Activated T-cell treated with anti-CD3 and anti-CD28 coated beads, Interleukin-2, amount 50 U/mL, for 1 hour (primary cell): ENCODE results near the gene HTT-AS.
"Not testable (repeated sequence)": the region's sequence is repeated elsewhere in the genome, so short reads cannot be mapped to it uniquely, and the experiment has no call there.

Experiments
- DNase-seq: peaks from one replicate; pipeline ENCODE4 v3.0.0-alpha.2; 2020

Gene HTT-AS

DNA sequence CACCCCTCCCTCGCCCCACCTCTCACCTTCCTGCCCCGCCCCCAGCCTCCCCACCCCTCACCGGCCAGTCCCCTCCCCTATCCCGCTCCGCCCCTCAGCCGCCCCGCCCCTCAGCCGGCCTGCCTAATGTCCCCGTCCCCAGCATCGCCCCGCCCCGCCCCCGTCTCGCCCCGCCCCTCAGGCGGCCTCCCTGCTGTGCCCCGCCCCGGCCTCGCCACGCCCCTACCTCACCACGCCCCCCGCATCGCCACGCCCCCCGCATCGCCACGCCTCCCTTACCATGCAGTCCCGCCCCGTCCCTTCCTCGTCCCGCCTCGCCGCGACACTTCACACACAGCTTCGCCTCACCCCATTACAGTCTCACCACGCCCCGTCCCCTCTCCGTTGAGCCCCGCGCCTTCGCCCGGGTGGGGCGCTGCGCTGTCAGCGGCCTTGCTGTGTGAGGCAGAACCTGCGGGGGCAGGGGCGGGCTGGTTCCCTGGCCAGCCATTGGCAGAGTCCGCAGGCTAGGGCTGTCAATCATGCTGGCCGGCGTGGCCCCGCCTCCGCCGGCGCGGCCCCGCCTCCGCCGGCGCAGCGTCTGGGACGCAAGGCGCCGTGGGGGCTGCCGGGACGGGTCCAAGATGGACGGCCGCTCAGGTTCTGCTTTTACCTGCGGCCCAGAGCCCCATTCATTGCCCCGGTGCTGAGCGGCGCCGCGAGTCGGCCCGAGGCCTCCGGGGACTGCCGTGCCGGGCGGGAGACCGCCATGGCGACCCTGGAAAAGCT, at the start of gene HTT-AS, which contains the start of gene HTT:
HTT-AS (minus strand) TSS at position 461 of the 768 bp plus-strand sequence.
HTT (plus strand) TSS at position 604 of the 768 bp plus-strand sequence; CDS start at position 749, 145 bp downstream.
- DNase-seq = peak; percentile 95

DNA sequence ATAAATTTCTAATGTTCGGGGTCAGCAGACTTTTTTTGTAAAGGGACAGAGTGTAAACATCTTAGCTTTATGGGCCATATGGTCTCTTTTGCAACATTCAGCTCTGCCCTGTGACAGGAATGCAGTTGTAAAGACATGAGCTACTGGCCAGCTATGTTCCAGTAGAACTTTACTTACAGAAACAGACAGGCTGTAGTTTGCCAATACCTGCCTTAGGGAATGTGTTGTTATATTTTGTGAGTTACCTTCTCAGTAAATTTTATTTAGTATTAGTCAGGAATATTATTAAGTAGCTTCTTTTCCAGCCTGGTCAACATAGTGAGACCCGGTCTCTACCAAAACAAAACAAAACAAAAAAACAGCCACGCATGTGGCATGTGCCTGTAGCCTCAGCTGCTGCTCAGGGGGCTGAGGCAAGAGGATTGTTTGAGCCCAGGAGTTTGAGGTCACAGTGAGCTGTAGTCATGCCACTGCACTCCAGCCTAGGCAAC, 48.9 kb upstream of the HTT-AS start:
- DNase-seq = no peak

DNA sequence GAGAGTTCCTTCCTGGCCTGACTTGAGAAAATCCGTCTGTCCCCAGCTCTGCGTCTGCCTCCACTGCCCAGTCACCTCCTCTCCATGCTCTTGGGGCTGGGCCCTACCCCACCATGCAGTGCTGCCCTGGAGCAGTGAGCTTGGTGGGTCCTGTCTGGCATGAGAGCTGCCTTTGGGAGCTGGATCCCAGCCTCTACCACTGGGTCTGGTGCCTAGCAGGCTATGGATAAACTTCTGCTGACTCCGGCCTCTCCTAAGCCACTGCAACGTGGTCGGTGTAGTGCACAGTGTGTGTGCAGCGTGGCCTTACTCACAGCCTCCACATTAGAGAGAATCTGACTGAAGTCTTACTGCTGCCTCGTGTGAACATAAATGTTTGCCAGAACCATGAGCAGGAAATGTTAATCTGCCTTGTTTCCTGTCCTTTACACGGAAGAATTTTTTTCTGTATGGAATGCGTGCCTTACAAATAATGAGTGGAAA, 47.8 kb upstream of the HTT-AS start:
- no peak for DNase-seq

DNA sequence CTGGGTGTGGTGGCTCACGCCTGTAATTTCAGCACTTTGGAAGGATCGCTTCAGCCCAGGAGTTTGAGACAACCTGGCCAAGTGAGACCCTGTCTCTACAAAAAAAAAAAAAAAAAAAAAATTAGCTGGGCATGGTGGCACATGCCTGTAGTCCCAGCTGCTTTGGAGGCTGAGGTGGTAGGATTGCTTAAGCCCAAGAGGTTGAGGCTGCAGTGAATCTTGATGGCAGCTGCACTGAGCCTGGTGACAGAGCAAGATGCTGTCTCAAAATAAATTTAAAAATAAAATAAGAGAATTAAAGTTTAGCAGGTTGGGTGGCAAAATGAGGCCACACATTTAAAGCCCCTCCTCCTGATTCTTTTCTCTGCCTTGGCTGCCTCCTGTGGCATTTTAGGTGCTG, 47.3 kb upstream of the HTT-AS start:
- no peak for DNase-seq

DNA sequence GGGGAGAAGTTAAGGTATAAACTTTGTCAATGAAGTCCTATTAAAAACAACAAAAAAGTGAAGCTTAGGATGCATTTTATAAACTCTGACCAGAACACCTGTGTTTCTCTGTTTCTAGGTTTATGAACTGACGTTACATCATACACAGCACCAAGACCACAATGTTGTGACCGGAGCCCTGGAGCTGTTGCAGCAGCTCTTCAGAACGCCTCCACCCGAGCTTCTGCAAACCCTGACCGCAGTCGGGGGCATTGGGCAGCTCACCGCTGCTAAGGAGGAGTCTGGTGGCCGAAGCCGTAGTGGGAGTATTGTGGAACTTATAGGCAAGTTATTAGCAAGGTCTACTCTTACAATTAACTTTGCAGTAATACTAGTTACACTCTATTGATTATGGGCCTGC, 46.8 kb upstream of the HTT-AS start:
- no peak for DNase-seq

DNA sequence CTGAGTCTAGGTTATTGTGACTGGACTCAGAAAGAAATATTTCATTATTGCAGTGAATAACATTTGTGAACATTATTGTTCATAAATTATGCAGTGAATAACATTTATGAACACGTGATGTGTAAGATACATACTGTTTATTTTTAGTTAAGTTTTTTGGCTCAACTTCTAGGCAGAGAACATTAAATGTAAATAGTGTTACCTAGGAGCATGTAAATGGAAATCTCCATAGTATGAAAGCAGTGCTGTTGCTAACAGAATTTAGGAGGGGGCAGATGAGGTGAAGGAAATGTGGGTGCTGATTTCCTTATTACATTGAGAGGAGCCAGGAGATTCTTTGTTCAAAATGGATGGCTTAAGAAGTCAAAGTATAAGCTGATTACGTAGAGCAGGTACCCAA, 45.1 kb upstream of the HTT-AS start:
- DNase-seq = no peak

DNA sequence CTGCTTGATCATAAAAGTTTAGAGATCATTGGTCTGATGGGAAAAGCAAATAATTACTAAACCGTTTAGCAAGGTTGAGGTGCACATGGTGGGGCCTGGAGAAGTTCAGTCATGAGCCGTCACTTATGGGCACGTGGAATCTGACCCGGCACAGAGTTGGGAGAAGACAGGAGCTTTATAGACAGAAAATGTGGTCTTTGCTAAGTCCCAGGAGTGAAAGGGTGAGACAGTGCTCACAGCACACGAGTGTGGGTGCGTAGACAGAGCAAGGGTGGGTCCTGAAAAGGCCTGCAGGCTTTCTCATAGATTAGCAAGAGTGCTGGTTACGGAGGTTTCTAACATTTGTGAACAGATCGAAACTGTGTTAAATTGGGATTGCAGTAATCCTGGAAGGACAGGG, 44.0 kb upstream of the HTT-AS start:
- no peak for DNase-seq

DNA sequence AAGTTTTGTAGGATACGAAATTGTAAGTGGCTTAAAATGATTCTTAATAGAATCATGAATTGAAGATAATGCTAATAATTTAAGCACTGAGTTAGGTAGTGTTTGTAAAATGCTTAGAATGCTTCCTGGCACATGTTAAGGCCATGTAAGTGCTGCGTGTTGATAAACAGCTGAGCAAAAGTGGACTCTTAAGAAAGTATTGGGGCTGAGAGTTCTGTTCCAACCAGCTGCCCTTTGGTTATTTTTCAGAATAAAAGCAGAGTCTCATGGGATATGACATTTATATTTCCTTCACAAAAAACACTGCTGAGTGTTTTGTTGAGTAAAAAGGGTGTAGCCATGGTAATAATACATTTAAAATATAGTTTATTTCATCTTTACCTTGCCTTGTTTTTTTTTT, 42.6 kb upstream of the HTT-AS start:
- DNase-seq = no peak

DNA sequence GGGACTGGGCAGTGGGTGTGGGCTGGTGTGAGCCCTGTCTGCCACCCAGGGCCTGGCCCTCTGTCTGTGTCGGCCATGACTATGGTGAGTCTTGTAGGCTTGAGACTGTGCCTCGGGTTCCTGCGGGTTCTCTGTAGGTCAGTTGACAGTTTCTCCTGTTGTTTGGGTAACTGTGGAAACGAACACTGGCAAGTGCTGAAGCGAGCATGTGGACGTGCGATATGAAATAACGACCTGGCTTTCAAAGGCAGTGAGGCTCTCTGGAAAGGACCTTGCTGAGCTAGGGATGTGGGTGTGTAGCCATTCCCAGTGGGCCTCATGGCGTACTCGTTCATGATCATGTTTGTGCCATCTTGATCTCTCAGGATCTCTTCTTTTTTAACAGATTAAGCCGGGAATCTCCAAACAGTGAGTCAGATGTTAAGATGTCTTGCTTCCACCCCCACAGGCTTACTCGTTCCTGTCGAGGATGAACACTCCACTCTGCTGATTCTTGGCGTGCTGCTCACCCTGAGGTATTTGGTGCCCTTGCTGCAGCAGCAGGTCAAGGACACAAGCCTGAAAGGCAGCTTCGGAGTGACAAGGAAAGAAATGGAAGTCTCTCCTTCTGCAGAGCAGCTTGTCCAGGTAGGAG, 41.4 kb upstream of the HTT-AS start:
- DNase-seq = no peak

DNA sequence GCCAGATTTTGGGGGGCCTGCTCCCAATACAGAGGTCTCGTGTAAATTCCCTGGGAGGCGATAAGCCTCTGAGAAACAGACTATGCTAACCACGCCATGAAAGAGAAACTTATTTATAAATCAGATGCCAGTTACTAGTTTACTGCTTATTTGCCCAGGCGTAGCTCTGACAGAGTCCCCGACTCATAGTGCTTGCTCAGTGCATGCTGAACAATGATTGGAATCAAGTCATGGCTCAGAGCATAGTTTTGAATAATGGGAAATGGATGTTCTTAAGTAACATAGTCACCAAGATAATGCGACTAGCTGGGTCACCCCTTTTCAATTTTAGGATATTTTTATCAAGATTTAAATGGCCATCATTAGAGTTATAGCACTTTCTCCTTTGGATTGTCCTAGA, 40.0 kb upstream of the HTT-AS start:
- no peak for DNase-seq

DNA sequence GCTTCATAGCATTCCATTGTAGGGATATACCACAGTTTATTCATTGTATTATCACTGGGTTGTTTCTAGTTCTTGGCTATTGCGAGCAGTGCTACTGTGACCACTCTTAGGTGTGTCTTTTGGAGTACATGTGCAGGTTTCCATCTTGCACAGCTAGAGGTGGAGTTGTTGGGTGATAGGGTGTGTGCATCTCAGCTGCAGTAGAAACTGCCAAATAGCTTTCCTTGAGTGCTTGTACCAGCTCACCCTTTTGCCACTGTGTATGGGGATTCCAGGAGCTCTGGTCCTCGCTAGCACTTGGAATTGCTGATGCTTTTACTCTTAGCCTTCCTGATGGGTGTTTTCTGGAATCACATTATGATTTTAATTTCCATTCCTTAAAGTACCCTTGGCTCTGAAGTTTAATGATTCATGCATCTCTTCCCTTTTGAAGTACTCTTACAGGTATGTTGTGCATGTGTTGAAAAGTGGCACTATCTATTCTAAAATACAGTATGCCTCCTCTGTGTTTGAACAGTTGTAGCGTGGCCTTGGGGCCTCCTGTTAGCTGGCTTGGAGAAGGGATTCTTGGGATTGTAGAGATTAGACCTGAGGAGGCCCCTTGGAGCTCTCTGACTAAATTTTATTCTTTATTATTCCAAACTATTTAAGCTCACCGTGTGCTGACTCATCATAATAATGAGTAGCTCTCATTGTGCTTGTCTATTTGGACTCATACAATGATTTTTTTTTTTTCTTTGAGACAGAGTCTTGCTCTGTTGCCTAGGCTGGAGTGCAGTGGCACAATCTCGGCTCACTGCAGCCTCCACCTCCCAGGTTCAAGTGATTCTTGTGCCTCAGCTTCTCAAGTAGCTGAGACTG, 38.5 kb upstream of the HTT-AS start:
- no peak for DNase-seq

DNA sequence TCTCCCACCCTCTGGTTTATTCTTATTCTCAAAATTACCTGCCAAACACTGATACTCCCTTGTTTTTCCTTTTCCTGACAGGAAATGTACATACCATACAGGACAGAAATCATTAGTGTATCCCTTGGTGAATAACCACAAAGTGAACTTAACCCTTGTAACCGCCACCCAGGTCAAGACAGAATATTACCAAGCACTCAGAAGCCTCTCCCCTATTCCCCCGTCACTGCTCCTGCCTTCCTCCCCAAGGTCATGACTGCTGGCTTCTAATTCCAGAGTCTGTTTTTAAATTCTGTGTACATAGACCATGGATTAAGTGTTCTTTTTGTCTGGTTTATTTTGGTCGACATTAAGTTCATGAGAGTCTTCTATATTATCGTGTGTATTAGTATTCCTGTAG, 37.9 kb upstream of the HTT-AS start:
- DNase-seq = no peak

DNA sequence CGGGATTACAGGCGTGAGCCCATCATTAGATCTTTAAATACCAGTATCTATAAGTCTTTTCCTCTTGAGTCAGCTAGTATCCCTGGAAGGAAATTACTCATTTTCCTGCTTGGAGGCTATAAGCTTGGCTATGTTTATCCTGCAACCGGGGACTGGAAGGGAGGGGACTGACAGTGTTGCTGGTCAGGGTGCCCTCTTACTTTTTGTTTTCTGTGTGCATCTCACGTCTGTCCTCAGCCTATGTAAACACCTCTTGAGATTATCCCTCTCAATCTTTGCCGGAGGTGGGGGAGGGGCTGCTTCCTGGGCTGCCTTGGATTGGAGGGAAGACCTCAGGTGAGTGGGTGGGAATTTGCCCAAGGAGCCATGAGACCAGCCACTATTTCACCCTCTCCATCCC, 37.1 kb upstream of the HTT-AS start:
- DNase-seq = no peak

DNA sequence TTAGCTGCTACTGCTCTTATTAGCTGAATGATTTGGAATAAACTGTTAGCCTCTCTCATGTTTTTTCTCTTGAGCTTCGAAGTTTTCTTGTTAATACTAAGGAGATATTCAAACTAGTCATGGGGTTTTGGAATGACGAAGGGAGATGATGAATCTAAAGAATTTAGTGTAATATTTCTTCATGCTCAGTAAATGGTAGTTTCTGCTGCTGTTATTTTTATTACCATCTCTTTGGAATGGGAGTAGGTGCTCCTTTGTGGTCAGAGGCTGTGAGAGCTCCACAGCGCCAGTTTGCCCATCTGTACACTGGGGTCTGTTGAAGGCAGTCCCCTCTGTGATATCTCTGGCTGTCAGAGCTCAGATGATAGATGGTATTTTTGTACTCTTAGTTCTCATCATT, 33.9 kb upstream of the HTT-AS start:
- DNase-seq = no peak

DNA sequence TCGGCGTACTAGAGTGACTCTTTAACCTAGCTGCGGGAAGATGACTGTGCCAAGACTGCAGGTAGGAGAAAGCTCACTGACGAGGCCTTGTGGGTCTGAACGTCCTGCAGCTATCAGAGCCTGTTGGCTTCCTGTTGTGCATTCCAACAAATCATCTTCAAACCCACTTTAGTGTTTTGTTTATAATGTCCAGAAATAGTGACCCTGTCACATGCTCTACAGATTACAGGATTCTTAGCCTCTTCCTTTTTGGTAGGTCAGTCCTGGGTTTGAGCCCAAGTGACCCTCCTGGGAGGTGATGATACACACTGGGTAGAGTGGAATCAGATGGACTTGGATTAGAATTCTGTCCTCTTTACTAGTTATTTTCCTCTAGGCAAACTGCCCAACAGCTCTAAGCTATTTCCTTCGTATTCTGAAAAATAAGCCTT, 33.4 kb upstream of the HTT-AS start:
- DNase-seq = no peak

DNA sequence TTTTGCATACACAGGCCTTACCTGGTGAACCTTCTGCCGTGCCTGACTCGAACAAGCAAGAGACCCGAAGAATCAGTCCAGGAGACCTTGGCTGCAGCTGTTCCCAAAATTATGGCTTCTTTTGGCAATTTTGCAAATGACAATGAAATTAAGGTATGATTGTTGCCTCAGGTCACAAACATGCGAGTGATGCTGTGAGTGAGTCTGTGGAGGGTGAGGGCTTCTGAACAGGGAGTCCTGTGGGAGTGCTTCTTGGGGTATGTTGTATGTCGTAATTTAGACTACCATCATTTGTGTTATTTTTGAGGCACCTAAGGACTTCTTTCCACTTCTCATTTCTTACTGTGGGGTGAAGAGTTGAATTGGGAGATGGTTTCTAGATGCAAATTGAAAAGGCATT, 32.9 kb upstream of the HTT-AS start:
- no peak for DNase-seq

DNA sequence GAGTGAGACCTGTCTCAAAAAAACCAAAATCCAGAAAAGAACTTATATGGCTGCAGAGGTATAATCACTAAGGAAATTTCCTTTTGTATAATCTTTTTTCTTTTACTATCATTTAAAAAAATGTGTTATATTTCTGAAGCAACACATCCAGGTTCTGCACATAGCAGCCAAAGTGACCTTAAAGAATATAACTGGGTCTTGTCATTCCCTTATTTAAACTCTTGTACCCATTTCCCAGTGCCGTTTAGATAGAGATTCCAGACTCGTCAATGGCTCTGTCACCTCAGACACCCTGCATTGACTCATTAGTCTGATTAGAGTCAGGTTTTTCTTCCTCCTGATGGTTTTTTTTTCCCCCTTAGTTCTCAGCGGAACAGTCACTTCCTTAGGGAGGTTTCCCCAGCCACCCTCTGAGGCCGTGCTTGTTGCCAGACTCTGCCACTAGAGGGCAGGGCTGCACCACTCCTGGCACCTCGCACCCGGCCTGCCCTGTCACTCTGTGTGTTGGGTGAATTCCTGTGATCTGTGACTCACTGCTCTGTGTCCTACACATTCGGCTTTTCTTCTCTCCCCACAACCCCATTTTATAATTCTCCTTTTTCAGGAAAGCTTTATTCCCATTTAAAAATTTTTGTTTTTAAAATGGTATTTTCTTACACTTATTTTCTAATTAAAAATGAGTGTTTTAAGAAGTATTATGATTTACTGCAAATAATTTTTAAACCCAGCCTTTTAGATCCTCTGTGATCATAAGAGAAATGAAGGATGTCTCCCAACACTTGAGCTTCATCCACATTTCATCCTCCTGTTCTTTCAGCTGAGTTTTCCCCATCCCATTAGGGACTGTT, 32.2 kb upstream of the HTT-AS start:
- peak; percentile 89 for DNase-seq

DNA sequence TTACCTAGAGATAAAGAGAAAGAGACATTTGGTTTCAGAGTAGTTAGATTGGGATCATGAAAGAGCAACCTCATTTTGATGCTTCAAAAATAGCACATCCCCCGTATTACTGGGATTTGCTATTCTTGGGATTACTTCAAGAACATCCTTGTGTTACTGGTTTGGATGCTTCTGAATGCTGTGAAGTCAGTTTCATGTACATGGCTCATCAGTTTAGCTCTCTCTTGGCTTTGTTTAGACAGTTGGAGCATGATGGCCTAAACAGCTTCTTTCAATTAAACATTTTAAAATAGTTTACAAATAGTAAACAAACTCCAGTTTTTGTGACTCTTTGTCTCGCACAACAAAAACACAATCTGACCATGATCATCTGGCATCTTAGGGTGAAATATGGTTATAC, 24.0 kb upstream of the HTT-AS start:
- no peak for DNase-seq

DNA sequence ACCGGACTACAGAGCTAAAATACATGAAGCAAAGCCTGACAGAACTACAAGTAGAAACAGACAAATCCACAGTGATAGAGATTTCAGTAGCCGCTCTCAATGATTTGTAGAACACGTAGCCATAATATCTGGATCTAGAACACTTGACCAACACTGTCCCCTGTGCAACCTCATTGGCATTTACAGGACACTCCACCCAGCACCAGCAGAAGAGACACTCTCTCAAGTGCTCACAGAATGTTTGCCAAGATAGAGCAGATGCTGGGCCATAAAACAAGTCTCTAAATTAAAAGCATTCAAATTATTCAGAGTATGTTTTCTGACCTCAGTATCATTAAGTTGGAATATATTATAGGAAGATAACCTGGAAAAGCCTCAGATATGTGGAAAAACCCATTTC, 21.9 kb upstream of the HTT-AS start:
- DNase-seq = no peak

DNA sequence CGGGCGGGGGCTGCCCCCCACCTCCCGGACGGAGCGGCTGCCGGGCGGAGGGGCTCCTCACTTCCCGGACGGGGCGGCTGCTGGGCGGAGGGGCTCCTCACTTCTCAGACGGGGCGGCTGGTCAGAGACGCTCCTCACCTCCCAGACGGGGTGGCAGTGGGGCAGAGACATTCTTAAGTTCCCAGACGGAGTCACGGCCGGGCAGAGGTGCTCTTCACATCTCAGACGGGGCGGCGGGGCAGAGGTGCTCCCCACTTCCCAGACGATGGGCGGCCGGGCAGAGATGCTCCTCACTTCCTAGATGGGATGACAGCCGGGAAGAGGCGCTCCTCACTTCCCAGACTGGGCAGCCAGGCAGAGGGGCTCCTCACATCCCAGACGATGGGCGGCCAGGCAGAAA, 20.4 kb upstream of the HTT-AS start:
- DNase-seq = not testable (repeated sequence)

DNA sequence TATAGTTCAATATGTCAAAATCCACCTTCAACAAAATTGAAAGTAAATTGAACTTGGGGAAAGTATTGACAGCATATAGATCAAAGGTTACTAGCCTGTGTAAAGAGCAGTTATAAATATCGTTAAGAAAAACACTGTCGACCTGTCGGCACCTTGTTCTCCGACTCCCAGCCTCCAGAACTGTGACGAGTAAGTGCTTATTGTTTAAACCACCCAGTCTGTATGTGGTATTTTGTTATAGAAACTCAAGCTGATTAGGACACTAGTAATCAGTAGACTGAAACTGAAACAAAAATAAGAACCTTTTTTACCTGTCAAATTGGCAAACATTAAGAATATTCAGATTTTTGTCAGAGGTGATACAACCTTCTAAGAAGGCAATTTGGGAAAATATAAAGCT, 17.1 kb upstream of the HTT-AS start:
- DNase-seq = no peak

DNA sequence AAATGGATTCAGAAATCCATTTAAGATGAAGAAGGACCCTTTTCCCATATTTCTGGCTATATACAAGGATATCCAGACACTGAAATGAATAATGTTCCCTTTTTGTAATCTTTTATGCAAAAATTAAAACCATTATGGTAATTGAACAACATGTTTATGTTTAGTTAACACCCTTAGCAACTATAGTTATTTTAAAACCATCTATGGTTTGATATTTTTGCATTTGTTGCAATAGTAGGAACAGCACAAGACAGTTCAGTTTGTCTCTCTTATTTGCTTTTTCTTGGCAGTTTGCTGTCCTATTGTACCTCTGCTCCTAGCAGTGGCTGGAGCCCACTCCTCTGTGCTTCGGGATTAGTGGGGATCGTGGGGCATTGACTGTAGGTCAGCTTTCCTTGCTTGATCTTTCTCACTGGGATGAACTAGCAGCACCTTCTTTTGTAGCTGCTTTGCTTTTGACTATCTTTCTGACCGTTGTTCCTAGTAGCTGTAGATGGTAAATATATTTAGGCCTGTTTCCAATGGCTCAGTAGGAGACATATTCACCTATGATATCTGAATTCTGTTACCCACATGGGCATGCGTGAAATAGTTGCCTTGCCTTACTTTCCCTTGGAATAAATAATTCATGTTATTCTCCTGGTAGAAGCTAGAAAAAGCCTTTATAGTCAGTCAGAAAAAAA, 12.9 kb upstream of the HTT-AS start:
- no peak for DNase-seq
